ENCODE data around the gene DOCK4.

DNA sequence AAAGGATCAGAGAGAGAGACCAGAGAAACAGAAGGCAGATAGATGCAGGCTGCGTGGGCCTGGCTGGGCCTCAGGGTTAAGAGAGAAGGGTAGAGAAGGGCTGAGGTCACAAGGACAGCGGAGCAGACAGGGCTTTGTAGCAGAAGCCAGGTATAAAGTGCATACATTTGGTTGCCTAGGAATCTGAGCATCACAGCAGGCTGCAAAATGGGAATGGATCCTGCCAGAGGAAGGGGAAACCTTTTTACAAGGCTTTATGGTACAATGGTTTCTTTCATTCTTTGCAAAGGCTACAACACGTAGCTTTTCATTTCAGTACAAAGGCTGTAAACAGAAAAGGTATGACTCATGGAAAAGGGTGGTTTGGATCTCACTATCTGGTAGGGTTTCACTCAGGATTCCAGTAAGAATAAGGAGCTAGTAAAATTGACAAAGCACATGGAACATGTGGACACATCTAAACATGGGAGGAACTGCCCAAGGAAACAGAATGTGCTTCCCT is 275.1 kb downstream of the DOCK4 start:
- TF ChIP-seq POLR2AphosphoS5 (IDR thresholded peaks at IDR 0.05) (no peak), POLR2A (IDR thresholded peaks at IDR 0.05) (no peak)
- TF ChIP-seq, protein P1, sequence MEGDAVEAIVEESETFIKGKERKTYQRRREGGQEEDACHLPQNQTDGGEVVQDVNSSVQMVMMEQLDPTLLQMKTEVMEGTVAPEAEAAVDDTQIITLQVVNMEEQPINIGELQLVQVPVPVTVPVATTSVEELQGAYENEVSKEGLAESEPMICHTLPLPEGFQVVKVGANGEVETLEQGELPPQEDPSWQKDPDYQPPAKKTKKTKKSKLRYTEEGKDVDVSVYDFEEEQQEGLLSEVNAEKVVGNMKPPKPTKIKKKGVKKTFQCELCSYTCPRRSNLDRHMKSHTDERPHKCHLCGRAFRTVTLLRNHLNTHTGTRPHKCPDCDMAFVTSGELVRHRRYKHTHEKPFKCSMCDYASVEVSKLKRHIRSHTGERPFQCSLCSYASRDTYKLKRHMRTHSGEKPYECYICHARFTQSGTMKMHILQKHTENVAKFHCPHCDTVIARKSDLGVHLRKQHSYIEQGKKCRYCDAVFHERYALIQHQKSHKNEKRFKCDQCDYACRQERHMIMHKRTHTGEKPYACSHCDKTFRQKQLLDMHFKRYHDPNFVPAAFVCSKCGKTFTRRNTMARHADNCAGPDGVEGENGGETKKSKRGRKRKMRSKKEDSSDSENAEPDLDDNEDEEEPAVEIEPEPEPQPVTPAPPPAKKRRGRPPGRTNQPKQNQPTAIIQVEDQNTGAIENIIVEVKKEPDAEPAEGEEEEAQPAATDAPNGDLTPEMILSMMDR (IDR thresholded peaks at IDR 0.05) = no peak
